IPS-20b (cell line): ENCODE measurements around the gene SNTG2.

Experiments used
- H3K27ac ChIP-seq: one replicate; pipeline ENCODE4 v1.5.1; 2013; ENCODE audit warnings: low read length
- H3K27me3 ChIP-seq: 2 replicates; pipeline ENCODE4 v1.6.1; 2013; ENCODE audit warnings: mild to moderate bottlenecking, low read length, inconsistent platforms; ENCODE audit not compliant: insufficient read depth
- H3K36me3 ChIP-seq: 2 replicates; pipeline ENCODE4 v1.6.1; 2013; ENCODE audit warnings: low read depth, mild to moderate bottlenecking, inconsistent platforms, low read length, moderate library complexity; ENCODE audit not compliant: insufficient read depth
- H3K4me1 ChIP-seq: 2 replicates; pipeline ENCODE4 v1.6.1; 2013; ENCODE audit warnings: mild to moderate bottlenecking, control low read depth, inconsistent platforms, low read length, moderate library complexity; ENCODE audit not compliant: insufficient read depth
- H3K4me3 ChIP-seq: 2 replicates; pipeline ENCODE4 v1.5.1; 2013; ENCODE audit warnings: mild to moderate bottlenecking, low read length, inconsistent platforms
- H3K9ac ChIP-seq: 2 replicates; pipeline ENCODE4 v1.6.1; 2013; ENCODE audit warnings: low read depth, mild to moderate bottlenecking, inconsistent platforms, low read length, moderate library complexity
- H3K9me3 ChIP-seq: 2 replicates; pipeline ENCODE4 v1.6.1; 2013; ENCODE audit warnings: mild to moderate bottlenecking, low read depth, low read length, inconsistent platforms; ENCODE audit not compliant: insufficient read depth

Gene SNTG2

DNA sequence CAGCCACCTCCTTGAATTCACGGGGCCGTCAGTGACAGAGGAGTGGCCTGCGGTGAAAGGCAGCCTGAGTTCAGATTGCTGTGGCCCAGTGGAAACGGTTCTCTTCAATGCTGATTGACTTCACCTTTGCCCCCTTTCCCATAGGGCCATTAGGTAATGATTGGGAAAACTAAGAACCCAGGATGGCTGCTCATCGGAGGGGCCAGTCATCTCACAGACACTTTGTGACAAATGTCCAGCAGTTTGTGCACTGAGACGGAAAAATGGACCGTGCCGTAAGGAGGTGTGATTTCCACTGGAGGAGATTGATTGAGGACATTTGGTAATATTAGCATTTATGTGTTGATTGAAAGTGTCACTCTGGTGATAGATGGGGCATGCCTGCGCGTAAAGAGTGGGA lies 402.9 kb downstream of the SNTG2 start:
- Histone ChIP-seq H3K27ac (no peak overlapping the region), H3K4me3 (no peak overlapping the region), H3K27me3 (no peaks in the 10 kb centered on the region), H3K9ac (no peak overlapping the region), H3K4me1 (no peaks in the 10 kb centered on the region), H3K36me3 (no peaks in the 10 kb centered on the region), H3K9me3 (peaks cover 11% of the 10 kb centered on the region)

DNA sequence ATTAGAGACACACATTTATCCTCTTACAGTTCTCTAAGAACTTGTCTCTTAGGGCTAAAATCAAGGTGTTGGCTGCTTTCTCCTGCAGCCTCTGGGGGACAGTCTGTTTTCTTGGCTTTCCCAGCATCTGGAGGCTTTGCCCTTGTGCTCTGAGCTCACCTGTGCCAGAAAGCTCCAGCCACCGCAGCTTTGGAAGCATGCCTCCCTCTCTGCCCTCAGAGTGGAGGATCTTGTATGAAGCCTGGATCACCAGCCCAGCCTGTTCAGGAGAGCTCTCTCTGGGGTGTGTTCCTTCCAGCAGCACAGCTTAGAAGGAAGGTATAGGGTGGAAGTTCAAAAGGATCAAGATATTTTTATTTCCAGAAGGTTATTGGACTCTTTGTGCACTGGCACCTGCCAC lies 409.5 kb downstream of the SNTG2 start:
- H3K36me3 ChIP-seq, result no peaks in the 10 kb centered on the region
- H3K9ac ChIP-seq, result no peak overlapping the region
- H3K4me3 ChIP-seq, result no peak overlapping the region
- peaks cover 5% of the 10 kb centered on the region for H3K4me1 ChIP-seq
- peaks cover 4% of the 10 kb centered on the region; the same call in 1 of the 2 replicates for H3K9me3 ChIP-seq
- H3K27me3 ChIP-seq, result no peaks in the 10 kb centered on the region
- no peak overlapping the region for H3K27ac ChIP-seq

DNA sequence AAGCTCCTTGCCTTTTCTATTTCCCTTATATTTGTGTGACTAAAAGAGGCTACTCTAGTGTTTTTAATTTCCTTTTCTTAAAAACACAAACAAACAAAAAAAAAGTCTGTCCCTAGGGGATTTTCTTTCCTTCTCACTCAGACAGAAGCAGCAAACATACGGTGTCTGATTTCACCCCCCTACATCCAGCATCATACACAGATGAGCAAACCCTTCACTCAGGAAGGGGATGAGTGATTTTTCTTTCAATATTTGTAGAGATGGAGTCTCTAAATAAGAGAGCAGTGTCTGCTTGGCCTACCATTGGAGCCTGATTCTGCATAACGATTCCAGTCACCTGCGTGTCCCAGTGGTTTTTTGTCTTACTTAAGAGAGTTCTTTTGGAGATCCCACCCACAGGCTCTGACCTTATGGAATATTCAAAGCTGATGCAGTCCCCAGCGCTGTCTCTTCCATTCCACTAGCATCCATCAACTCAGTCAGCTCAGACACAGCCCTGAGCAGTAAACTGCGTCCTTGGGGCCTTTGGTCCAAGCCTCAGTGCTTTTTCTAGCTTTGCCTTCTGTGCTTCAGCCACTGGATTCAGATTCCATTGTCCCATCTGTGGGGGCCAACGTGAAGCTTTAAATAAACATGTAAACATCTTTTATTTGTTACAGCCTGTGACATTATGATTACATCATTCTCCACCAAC lies 410.1 kb downstream of the SNTG2 start:
- H3K27me3 ChIP-seq, result no peaks in the 10 kb centered on the region
- H3K4me3 ChIP-seq, result no peak overlapping the region
- H3K4me1 ChIP-seq, result peaks cover 7% of the 10 kb centered on the region
- H3K9ac ChIP-seq, result no peak overlapping the region
- peaks cover 4% of the 10 kb centered on the region; the same call in 1 of the 2 replicates for H3K9me3 ChIP-seq
- H3K36me3 ChIP-seq, result no peaks in the 10 kb centered on the region
- no peak overlapping the region for H3K27ac ChIP-seq

DNA sequence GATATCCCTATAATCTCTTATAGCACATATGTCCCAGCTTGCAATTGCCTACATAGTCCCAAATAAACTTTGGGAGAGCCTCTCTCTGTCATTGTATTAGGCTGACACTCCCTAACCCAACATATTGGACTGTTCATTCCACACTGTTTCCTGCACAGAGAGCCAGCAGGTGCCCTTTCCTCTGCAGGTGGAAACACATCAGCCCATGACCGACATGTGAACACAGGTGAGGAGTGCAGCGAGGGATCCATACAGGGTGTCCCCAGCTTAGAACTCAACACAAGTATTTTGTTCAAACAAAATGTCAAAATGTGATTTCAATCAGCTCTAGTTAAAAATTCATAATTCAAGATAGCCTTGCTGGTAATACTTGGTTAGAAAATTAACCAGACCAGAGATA lies 412.7 kb downstream of the SNTG2 start:
- H3K4me3 ChIP-seq, result no peak overlapping the region
- peaks cover 4% of the 10 kb centered on the region; the same call in 1 of the 2 replicates for H3K9me3 ChIP-seq
- no peaks in the 10 kb centered on the region for H3K27me3 ChIP-seq
- no peaks in the 10 kb centered on the region for H3K36me3 ChIP-seq
- peaks cover 8% of the 10 kb centered on the region for H3K4me1 ChIP-seq
- H3K27ac ChIP-seq, result no peak overlapping the region
- no peak overlapping the region for H3K9ac ChIP-seq

DNA sequence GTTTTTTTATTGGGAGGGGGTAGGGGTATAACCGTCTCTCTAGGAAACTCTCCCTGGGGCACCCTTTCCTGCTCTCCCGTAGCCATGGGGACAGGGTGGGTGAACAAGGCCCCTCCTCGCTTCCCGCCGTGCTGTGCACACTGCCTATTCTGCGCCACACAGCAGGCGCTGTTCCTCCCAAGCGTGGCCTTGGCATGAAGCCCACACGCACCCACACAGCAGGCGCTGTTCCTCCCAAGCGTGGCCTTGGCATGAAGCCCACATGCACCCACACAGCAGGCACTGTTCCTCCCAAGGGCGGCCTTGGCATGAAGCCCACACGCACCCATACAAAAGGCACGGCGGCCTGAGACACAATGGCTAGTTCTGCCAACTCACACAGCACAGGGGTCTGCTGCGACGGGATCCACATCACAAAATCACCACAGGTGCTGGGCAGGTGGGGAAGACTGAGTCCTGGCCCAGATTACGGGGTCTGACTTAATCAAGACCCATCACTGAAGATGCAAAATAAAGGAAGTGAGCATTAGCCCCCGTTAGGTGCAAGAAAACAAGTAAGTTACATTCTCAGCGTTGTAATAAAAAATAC lies 416.0 kb downstream of the SNTG2 start:
- Histone ChIP-seq H3K4me3 (no peak overlapping the region), H3K36me3 (no peaks in the 10 kb centered on the region), H3K9me3 (peaks cover 4% of the 10 kb centered on the region; the same call in 1 of the 2 replicates), H3K27me3 (no peaks in the 10 kb centered on the region), H3K9ac (no peak overlapping the region), H3K4me1 (peaks cover 3% of the 10 kb centered on the region; the same call in 1 of the 2 replicates), H3K27ac (no peak overlapping the region)

DNA sequence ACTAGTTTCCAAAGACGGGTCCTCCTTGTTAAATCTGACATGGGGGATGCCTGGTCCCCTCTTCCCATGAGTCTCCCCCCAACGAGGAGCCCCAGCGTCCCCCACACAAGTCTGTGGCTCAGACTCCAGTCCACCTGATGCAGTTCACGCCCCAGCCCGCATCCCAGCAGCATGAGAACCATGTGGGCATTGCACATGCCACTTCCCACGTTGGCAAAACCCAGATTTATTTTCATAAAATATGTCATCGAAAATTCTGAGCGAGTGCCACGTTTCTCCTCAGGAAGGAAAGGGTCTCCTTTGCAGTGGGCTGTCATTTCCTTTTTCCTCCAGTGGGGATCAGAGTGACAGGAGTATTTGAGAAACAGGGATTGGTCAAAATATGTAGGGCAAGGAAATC lies 417.0 kb downstream of the SNTG2 start:
- Histone ChIP-seq H3K27me3 (no peaks in the 10 kb centered on the region), H3K4me1 (peaks cover 3% of the 10 kb centered on the region; the same call in 1 of the 2 replicates), H3K36me3 (no peaks in the 10 kb centered on the region), H3K27ac (no peak overlapping the region), H3K9me3 (no peaks in the 10 kb centered on the region), H3K4me3 (no peak overlapping the region), H3K9ac (no peak overlapping the region)

DNA sequence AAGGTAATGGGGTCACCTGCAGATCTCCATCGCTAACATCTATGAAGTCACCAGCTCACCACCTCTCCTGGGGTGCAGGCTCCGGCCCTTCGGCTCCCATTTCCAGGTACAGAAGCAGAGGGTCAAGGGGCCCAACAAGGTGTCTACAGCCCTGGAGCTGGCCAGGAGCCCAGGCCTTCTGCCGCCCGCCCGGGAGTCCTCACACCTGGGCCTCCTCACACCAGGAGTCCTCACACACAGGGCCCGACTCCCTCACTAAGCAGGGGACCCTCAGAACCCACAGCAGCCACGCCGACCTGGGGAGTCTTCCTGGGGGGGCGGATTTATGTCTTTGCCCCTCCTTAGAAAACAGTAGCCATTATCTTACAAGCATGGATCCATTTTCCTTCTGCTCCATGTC lies 419.3 kb downstream of the SNTG2 start:
- no peaks in the 10 kb centered on the region for H3K27me3 ChIP-seq
- H3K9ac ChIP-seq, result no peak overlapping the region
- H3K27ac ChIP-seq, result no peak overlapping the region
- H3K36me3 ChIP-seq, result no peaks in the 10 kb centered on the region
- H3K4me1 ChIP-seq, result peaks cover 3% of the 10 kb centered on the region; the same call in 1 of the 2 replicates
- no peaks in the 10 kb centered on the region for H3K9me3 ChIP-seq
- H3K4me3 ChIP-seq, result no peak overlapping the region

DNA sequence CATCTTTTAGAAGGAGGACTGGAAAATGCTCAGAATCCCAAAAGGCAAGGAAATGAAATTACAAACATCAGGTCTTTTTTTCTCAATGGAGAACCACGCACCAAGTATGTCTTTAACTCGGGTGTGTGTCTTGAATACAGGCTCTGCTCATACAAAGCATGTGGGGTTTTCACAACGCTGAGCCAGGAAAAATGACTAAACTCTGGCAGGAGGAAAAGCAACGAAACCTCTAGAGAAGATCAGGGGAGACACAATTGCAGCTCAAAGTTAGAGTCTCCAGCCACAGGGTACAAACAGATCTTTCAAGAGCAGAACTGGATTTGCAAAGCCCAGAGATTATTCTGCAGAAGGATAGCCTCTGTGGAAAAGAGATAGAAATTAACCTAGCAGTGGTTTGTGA lies 419.8 kb downstream of the SNTG2 start:
- Histone ChIP-seq H3K9me3 (no peaks in the 10 kb centered on the region), H3K4me1 (peaks cover 3% of the 10 kb centered on the region; the same call in 1 of the 2 replicates), H3K36me3 (no peaks in the 10 kb centered on the region), H3K4me3 (no peak overlapping the region), H3K9ac (no peak overlapping the region), H3K27me3 (no peaks in the 10 kb centered on the region), H3K27ac (no peak overlapping the region)

DNA sequence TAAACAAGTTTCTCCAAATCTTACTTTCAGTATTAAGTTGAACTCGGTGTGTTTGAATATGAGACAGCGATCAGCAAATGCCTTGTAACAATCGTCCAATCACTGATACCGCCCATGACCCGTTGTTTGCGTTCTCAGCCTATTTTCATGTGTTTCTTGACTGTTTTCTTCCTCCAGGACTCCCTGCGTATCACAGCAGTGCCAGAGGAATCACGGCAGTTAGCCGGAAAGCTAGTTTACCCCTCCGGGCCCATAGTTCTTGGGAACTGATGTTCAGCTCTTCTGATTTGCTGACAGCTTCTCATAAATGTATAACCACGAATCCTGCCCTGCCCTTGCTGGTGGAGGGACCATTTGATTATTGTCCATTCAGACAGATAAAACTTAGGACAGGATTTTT lies 420.4 kb downstream of the SNTG2 start:
- Histone ChIP-seq H3K27me3 (no peaks in the 10 kb centered on the region), H3K9ac (no peak overlapping the region), H3K27ac (no peak overlapping the region), H3K4me3 (no peak overlapping the region), H3K36me3 (no peaks in the 10 kb centered on the region), H3K4me1 (no peaks in the 10 kb centered on the region), H3K9me3 (no peaks in the 10 kb centered on the region)

DNA sequence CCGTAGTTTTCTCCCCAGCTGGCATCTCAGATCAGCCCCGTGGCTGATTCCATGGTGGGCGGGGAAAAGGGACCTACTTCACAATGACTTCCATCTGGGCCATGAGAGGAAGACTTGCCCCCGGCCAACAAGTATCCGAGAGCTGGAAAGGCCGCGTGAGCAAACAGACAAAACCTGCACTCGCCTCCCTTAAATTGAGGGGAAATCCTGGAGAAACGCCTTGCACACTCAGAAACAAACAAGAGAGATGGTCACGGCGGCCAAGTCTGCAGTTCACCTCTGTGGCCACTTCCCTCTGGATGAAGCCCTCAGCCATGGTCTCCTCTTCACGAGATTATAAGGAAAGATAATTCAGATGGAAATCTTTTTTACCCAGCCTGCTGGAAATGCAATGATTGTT lies 423.2 kb downstream of the SNTG2 start:
- Histone ChIP-seq H3K9ac (no peak overlapping the region), H3K9me3 (no peaks in the 10 kb centered on the region), H3K4me3 (no peak overlapping the region), H3K4me1 (no peaks in the 10 kb centered on the region), H3K27ac (no peak overlapping the region), H3K36me3 (no peaks in the 10 kb centered on the region), H3K27me3 (0 out of 2 replicates have a peak, but pooled peaks cover 5% of the 10 kb centered on the region)

DNA sequence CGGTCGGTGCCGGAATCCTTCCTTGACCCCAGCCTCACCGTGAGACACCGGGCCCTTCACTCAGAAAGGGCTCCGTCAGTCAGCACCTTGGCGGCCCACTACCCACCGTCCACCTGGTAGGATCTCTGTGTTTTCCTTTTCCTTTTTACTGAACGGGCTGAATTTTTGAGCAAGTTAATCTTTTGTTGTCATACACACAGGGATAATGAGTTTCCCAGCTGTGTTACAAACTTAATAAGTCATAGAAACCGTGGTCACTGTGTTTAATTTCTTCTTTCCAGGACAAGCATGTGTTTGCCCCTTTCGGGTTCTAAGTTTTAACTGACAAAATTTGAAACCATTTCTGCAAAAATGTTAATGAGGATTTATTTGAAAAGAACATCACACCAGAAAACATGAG lies 423.6 kb downstream of the SNTG2 start:
- 0 out of 2 replicates have a peak, but pooled peaks cover 5% of the 10 kb centered on the region for H3K27me3 ChIP-seq

DNA sequence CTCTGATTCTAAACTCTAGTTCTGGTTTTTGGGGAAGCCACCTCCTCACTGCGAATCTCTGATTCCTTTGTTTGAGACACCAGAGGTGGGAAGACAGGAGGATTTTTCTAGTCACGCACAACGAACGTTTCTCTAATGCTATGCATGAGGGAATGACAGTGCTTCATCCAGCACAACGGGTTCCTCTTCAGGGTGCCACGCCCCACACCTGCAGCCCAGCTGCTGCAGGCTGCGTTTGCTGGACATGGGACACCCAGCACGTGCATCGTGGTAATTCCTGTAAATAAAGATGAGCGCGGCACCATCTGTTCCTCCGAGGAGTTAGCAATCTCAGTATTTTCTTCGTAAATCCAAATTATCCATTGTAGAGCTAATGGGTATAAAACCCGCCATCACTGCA lies 425.1 kb downstream of the SNTG2 start:
- H3K27me3 ChIP-seq, result 0 out of 2 replicates have a peak, but pooled peaks cover 5% of the 10 kb centered on the region
- no peaks in the 10 kb centered on the region for H3K4me1 ChIP-seq

More for the DNA sequence above, 423.6 kb downstream of the SNTG2 start:
- no peak overlapping the region for H3K4me3 ChIP-seq
- H3K27ac ChIP-seq, result no peak overlapping the region
- no peaks in the 10 kb centered on the region for H3K36me3 ChIP-seq
- no peak overlapping the region for H3K9ac ChIP-seq
- no peaks in the 10 kb centered on the region for H3K9me3 ChIP-seq
- H3K4me1 ChIP-seq, result no peaks in the 10 kb centered on the region

More for the DNA sequence above, 425.1 kb downstream of the SNTG2 start:
- no peak overlapping the region for H3K9ac ChIP-seq
- no peak overlapping the region for H3K27ac ChIP-seq
- H3K4me3 ChIP-seq, result no peak overlapping the region
- H3K36me3 ChIP-seq, result no peaks in the 10 kb centered on the region
- H3K9me3 ChIP-seq, result no peaks in the 10 kb centered on the region
